ENCODE data around the gene ERCC6L2. TPM values are rescaled to one million over a fixed set of nuclear protein-coding genes. Genes with fewer than 3 reads are reported as not detected.

Gene ERCC6L2
- total and polyA plus RNA-seq, 2 experiments from 2014 or later: 33.5 to 80.6 TPM

- no peaks in the 10 kb centered on the region for H3K4me1 ChIP-seq (ENCODE audit: insufficient read depth)
- H3K4me1 Mint-ChIP-seq: no peaks in the 10 kb centered on the region
- no peak overlapping the region for H3K27ac ChIP-seq (ENCODE audit: low read depth)
- no peaks in the 10 kb centered on the region for H3K9me3 Mint-ChIP-seq
- H3K4me2 ChIP-seq: no peak overlapping the region
- H3K9me2 ChIP-seq (ENCODE audit: insufficient read depth): no peaks in the 10 kb centered on the region
- no peaks in the 10 kb centered on the region for H3K36me3 Mint-ChIP-seq (ENCODE audit: low read depth)
- no peaks in the 10 kb centered on the region for H3F3A ChIP-seq (replicated peaks; ENCODE audit: low read depth)
- H3K27ac Mint-ChIP-seq: no peak overlapping the region
- no peaks in the 10 kb centered on the region for H4K20me1 ChIP-seq (replicated peaks; ENCODE audit: insufficient read depth)
- H3K4me3 ChIP-seq: no peak overlapping the region
- no peak overlapping the region for H3K4me3 Mint-ChIP-seq
- no peak for TF ChIP-seq REST (IDR thresholded peaks at IDR 0.05; ENCODE audit: unreplicated experiment)
- TF ChIP-seq CREB1 (CRISPR knock-in tag; IDR thresholded peaks at IDR 0.05; ENCODE audit: low read depth): no peak
- no peak for TF ChIP-seq STAT1 (IDR thresholded peaks at IDR 0.05; ENCODE audit: unreplicated experiment)
- TF ChIP-seq ZNF331 (CRISPR knock-in tag; IDR thresholded peaks at IDR 0.05; ENCODE audit: low read depth): no peak
- no peak for TF ChIP-seq EZH2phosphoT487 (IDR thresholded peaks at IDR 0.05; ENCODE audit: unreplicated experiment)
- no peak for TF ChIP-seq POLR2AphosphoS5 (IDR thresholded peaks at IDR 0.05; ENCODE audit: low read depth)
- TF ChIP-seq ZNF462 (CRISPR knock-in tag; IDR thresholded peaks at IDR 0.05): no peak
- no peak for TF ChIP-seq NANOG (IDR thresholded peaks at IDR 0.05; ENCODE audit: borderline replicate concordance)
- no peak for TF ChIP-seq JUNB (IDR thresholded peaks at IDR 0.05; ENCODE audit: unreplicated experiment)
- TF ChIP-seq ETS1 (IDR thresholded peaks at IDR 0.05): no peak
- no peak for TF ChIP-seq CTCF (conservative IDR thresholded peaks at IDR 0.05; ENCODE audit: low read depth in 2 of 2)
- no peak for TF ChIP-seq EZH2 (IDR thresholded peaks at IDR 0.05; ENCODE audit: low read depth, unreplicated experiment)
- TF ChIP-seq ZNF114 (CRISPR knock-in tag; IDR thresholded peaks at IDR 0.05): no peak
- H3K27me3 ChIP-seq (ENCODE audit: insufficient read depth): no peaks in the 10 kb centered on the region
- DNase-seq (ENCODE audit: low spot score): no peak
- H3K36me3 ChIP-seq (ENCODE audit: insufficient read depth): no peaks in the 10 kb centered on the region
- no peak overlapping the region for H2AFZ ChIP-seq
- no peak for ATAC-seq
- H3K79me2 ChIP-seq (replicated peaks; ENCODE audit: insufficient read depth): no peaks in the 10 kb centered on the region
- H3K27me3 Mint-ChIP-seq (ENCODE audit: insufficient read depth, low read depth, poor library complexity): no peaks in the 10 kb centered on the region
Measured at GRCh38 chr9:95840074-95840473, 35.4 kb upstream of the ERCC6L2 start.
